C4-2B (cell line): ENCODE results near the gene XIRP2.

ENCODE experiments used
- H3K27ac ChIP-seq: fragments of 450-650 bp; 2 replicates; pipeline ENCODE4 v1.5.1; 2017
- ZFX ChIP-seq: fragments of 450-650 bp; IDR thresholded peaks from 2 replicates; pipeline ENCODE4 v1.6.1; 2017
- TF ChIP-seq, protein P1 (sequence below): fragments of 450-650 bp; conservative IDR thresholded peaks from 2 replicates; pipeline ENCODE4 v1.5.1; 2017; ENCODE audit warnings: mild to moderate bottlenecking

XIRP2 gene

DNA sequence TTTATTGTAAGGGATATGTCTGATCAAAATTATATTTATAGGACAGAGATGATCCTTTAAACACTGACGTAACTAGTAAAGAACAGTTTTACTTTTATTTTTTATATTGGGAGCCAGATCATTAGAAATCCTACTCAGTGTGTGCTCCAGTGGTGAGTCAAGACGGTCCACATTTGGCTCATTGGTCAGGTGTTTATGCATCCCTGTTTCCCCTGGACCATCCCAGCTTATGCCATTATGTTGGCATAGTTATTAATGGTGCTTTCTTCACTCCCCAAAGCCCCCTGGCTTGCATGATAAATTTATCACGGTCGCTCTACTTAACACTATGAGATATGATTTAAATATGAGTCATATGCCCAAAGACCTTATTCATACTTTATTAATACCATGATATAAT lies 293.4 kb downstream of the XIRP2 start:
- TF ChIP-seq ZFX: no peak
- TF ChIP-seq, protein P1, sequence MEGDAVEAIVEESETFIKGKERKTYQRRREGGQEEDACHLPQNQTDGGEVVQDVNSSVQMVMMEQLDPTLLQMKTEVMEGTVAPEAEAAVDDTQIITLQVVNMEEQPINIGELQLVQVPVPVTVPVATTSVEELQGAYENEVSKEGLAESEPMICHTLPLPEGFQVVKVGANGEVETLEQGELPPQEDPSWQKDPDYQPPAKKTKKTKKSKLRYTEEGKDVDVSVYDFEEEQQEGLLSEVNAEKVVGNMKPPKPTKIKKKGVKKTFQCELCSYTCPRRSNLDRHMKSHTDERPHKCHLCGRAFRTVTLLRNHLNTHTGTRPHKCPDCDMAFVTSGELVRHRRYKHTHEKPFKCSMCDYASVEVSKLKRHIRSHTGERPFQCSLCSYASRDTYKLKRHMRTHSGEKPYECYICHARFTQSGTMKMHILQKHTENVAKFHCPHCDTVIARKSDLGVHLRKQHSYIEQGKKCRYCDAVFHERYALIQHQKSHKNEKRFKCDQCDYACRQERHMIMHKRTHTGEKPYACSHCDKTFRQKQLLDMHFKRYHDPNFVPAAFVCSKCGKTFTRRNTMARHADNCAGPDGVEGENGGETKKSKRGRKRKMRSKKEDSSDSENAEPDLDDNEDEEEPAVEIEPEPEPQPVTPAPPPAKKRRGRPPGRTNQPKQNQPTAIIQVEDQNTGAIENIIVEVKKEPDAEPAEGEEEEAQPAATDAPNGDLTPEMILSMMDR: no peak
- H3K27ac ChIP-seq: no peak overlapping the region

GRCh38 chr2:167182403-167182802 lies 294.1 kb downstream of the XIRP2 start:
- no peak for TF ChIP-seq ZFX
- TF ChIP-seq, protein P1: no peak
- H3K27ac ChIP-seq: no peak overlapping the region

DNA sequence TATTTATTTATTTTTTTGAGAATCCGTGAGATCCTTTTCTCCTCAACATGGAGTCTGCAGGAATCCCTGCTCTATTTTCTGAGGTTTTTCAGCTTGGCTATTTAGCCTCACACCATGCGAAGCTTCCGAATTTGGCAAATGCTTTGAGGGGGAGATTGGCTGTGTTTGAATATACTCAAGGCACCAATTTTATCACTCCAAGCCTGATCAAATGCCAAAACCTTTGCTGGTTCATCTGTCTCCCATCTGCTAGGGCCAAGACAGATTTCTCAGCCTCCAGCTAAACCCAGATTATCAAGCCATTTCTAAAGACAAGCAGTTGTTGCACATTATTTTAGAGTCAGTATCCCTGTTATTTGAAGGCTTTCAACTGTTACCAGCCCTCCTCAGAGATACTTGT lies 295.7 kb downstream of the XIRP2 start:
- TF ChIP-seq ZFX: no peak
- TF ChIP-seq, protein P1: no peak
- H3K27ac ChIP-seq: no peak overlapping the region

DNA sequence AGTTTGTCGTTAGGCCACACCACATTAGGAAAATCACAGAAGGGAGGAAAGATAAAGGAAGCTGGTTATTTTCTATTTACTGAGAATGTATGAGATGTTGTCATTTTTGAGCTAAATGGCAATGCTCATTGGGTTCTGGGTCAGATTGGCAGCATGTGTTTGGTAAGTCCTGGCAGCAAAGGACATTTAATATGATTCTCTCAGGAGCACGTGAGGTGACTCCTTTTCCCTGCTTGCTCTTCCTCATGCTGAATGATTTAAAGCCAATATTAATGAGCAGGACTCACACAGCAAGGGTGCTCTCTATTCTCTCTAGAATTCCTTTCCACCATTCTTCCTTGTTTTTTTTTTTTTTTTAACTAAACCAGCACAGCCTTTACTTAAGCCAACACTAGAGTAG lies 298.2 kb downstream of the XIRP2 start:
- no peak overlapping the region for H3K27ac ChIP-seq

GRCh38 chr2:167187049-167187727 lies 298.9 kb downstream of the XIRP2 start:
- no peak overlapping the region for H3K27ac ChIP-seq
- TF ChIP-seq ZFX: no peak
- TF ChIP-seq, protein P1: no peak

More for the DNA sequence above, 298.2 kb downstream of the XIRP2 start:
- TF ChIP-seq, protein P1: no peak
- no peak for TF ChIP-seq ZFX

DNA sequence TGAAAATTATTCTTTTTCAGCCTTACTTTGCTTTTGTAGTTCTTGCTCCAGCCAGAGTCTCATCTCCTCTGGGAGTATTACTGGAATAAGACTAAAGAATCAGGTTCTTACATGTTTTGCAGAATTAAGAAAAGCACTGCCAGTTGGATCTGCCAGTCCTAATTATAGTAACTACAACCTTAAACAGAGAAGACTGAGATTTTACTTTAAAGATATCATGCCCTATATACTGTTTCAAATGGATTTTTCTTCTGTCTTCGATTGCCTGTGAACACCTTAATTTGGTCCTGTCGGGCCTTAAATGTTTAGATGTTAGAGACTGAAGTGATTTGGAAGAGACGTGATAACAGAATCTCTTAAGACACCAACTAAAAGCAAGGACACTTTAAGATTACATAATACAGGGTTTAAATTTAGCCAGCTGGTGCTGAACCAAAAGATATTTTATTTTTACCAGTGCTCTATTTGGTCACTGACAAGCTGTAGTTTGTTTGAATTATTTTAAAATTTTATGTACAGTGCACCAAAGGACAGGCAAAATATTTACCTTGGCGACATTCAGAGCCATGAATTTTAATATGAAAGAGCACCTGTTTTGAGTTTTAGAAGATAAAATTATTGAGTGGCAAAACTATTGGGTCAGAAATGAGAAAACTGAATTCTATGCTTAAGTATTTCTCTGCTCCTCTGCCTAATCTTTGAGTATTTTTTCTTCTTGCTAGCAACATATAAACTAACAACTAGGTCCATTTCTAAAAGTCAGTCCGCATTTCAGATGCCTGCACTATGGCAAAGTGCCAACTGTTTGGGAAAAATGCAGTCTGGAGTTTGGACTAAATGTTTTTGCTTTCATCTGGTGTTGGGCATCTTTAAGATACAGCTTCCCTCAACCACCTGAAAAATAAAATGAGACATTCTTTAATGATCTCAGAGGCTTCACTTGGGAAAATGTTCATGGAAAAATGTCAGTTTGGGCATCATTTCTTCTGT lies 300.0 kb downstream of the XIRP2 start:
- TF ChIP-seq ZFX: no peak
- TF ChIP-seq, protein P1: no peak
- H3K27ac ChIP-seq: no peak overlapping the region

DNA sequence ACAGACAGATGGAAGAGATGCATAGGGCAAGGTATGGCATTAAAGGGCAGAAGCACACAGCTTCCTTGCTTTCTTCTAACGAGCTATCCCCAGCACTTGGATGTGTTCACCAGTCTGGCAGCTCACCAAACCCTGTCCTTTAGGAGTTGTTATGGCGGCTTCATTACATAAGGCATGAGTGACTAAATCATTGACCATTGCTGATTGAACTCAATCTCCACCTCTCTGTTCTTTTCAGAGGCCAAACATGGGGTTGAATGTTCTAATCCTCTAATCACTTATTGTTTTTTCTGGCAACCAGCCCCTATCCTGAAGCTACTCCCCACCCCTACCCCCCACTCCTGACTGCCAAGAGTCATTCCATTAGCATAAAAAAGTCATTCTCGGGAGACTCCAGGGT lies 301.8 kb downstream of the XIRP2 start:
- no peak for TF ChIP-seq ZFX
- TF ChIP-seq, protein P1: no peak
- no peak overlapping the region for H3K27ac ChIP-seq
